NCI-H2171 (cell line): Measurements from ENCODE around the gene CYBRD1.

Experiments used
- DNase-seq: peaks from one replicate; lab custom pipeline; 2025; lab: John Stamatoyannopoulos, UW

Gene CYBRD1

DNA sequence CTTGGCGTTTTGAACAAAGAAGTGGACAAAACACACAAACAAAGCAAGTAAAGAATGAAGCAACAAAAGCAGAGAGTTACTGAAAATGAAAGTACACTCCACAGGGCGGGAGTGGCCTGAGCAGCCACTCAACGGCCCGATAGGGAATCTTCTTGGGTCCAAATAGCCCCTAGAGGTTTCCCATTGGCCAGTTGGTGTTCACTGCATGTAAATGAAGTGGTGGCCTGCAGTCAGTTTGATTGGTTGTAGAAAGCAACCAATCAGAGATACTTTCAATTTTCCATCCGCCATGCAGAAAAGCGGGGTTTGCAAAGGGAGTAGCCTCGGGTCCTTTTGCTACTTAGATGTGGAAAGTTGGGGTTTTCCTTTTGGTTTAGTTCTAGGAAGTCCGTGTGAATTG lies 31.6 kb downstream of the CYBRD1 start:
- DNase-seq: no peak

DNA sequence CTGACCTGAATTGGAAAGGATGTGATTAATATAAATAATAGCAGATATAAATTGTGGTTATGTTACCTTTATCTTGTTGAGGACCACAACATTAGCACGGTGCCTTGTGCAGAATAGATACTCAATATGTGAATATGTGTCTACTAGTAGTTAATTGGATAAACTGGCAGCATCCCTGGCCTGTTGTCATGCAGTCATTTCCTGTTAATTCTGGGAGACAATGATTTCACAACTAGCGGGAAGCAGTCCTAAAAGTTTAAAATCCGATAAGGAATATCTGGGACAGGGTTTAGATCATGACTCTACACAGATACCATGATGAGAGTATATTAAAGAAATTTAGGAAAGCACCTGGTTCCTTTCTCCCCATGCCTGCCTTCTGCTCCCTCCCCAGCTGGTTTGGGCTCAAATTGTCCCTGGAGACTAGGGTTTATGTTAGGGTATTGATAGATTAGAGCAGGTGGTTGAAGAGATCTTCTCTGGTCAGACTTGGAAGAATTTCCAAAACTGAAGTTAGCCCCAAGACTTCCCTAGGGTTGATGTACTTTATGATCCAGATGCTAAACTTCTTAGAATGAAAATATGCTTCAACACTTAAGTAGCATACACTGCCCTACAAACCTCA lies 32.8 kb downstream of the CYBRD1 start:
- DNase-seq: no peak

DNA sequence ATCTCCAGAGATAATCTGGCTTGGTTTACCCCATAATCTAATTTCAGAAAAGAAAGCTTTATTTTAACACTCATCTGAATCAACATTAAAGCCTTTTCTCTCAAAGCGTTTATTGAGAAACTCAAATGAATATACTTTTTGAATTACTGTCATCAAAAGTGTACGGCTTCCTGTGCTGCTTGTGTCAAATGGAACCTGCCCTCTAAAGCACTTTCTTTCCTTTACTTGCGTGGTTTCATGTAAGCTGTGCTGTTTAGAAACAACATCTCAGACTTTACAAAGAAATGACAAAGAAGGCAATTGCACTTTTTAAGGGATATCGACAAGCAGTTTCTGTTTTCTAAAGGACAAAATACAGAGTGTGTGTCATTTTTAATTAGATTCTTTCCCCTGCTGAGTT lies 35.1 kb downstream of the CYBRD1 start:
- no peak for DNase-seq

DNA sequence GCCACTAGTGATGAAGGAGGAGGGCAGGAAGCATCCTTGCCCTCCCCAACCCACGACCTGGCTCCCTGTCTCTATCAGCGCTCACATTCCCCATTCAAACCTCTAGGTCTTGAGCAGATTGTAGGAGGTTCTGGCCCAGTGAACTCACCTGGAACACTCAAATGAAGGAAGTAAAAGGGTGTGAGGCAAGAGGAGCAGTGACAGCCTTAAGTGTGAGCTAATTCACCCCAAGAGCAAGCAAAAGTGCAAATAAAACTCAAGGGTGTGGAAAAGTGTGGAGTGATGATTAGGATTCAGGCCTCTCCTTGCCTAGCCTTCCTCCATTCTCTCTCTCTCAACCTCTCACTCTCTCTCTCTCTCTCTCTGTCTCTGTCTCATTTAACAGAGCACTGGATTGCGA lies 41.0 kb downstream of the CYBRD1 start:
- no peak for DNase-seq

DNA sequence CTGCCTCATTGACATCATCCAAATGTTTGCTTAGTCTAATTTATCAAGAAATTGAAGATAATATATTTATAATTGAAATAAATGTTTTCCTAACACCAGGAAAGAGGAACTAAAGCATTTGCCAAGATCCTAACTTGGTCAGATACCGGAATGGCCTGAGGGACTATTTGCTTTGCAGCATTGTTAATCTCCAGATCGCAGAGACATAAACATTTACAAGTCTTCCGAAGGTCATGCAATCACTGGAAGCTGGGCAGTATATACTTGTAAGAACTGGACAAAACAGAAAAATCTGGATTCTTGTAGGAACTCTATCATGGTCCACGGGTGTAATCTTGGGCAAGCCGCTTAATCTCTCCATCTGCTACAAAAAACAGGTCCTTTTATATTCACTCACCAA lies 42.2 kb downstream of the CYBRD1 start:
- no peak for DNase-seq

DNA sequence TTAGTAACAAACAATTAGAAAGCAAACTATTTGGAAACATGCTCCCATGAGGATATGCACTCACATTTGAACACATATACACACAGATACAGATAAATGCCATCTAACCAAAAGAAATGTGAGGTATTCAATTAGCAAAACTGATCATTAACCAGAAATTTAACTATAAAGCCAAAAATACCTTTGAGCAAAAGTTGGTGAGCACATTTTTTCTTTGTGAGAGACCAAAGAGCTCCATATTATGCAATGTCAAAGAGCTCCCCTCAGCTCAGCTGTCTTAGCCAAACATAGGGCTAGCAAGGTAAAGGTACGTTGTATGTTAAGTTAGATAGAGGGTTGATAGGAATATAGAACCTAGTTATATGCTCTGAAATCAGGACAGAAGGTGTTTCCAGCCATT lies 43.8 kb downstream of the CYBRD1 start:
- no peak for DNase-seq

DNA sequence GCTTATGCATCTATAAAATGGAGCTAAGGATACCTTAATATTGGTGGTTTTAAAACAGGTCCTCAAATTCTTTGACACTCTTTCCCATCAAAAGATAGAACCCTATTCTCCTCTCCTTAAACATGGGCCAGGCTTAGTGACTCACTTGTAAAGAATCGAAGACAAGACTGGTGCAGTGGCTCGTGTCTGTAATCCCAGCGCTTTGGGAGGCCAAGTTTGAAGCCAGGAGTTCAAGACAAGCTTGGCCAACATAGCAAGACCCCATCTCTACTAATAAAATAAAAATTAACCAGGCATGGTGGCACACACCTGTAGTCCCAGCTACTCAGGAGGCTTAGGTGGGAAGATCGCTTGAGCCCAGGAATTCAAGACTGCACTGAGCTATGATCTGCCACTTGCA lies 44.5 kb downstream of the CYBRD1 start:
- DNase-seq: no peak

DNA sequence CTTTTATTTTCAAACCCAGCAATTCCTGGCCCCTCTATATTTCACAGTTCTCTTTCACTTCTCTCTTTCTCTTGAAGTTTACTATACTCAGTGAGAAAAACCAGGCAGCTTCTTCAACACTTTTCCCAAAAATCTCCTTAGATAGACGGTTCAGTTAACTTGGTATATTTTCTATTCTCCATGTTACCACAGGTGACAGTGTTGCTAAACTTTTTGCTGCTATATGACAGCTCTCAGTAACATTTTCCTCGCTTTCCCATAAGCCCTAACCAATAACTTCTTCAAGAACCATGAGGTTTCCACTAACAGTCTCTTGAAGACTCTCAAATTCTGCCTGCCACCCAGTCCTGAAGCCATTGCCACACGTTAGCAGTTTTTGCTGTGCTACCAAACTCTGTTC lies 45.8 kb downstream of the CYBRD1 start:
- no peak for DNase-seq

DNA sequence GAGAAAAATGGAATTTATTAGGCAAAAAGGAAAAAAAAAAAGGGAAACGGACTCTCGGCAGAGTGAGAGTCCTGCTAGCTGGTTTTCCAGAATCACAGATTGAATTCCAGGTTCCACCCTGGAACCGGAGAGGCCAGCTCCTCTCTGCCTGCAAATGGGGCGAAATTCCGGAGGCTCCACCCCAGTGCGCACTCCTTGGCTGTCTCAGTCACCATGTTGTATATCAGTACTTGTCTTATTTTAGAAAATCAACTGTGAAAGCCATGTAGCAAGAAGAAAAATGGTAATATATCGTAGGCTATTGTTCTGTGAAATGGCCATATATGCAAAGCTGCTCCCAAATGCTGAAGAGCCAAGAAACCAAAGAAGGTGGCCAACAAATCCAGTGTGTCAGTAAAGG lies 49.4 kb downstream of the CYBRD1 start:
- DNase-seq: no peak

DNA sequence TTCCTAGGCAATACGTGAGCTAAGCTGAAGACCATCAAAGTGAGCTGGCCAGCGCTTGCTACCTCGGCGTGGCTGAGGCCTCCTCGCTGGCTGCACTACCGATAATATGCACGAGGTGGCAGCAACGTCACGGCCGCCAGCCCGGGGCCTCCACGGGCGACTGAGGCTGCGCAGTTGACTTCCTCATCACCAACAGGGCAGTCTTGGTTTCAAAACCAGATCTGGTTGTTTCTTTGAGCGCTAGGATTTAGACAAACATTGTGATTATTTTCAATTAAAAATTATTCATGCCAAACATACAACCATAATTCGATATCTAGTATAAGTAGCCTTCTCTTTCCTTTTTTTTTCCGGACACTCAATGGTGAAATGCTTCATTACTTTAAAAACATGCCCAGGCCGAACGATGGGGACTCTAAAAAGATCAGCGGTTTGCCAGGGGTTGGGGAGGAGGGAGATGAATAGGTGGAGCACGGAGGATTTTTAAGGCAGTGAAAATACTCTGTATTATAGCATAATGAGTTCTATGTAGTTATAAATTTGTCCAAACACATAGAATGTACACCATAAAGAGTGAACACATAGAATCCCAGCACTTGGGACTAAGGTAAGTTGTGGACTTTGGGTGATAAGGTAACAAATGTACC lies 52.0 kb downstream of the CYBRD1 start:
- peak; percentile 41 for DNase-seq

DNA sequence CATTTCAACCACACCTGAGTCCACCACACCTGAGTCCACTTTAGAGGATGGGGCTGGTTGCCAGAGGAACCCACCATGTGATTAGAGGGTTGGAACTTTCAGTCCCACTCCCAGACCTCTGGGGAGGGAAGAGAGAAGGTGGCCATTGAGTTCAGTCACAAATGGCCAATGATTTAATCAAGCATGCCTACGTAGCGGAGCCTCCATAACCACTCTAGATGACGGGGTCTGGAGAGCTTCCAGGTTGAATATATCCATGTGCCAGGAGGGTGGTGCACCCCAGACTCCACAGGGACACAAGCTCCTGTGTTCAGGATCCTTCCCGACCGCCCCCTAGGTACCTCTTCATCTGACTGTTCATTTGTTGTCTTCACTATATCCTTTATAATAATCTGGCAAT lies 53.3 kb downstream of the CYBRD1 start:
- DNase-seq: no peak

DNA sequence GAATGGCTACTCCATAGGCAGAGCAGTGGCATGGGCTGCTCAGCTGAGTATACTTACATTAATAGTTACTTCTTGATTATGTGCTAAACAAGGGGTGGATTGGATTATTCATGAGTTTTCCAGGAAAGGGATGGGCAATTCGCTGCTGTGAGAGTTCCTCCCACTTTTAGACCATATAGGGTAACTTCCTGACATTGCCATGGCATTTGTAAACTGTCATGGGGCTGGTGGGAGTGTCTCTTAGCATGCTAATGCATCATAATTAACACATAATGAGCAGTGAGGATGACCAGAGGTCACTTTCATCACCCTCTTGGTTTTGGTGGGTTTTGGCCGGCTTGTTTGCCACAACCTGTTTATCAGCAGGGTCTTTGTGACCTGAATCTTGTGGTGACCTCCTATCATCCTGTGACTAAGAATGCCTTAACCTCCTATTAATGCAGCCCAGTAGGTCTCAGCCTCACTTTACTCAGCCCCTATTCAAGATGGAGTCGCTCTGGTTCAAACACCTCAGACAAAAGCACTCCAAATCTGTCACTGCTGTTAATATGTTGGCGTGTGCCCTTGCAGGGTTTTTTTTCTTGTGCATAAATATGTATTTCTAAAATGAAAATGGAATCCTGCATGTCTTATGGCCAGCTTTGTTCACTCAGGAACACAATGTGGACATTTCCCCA lies 56.0 kb downstream of the CYBRD1 start:
- DNase-seq: no peak

DNA sequence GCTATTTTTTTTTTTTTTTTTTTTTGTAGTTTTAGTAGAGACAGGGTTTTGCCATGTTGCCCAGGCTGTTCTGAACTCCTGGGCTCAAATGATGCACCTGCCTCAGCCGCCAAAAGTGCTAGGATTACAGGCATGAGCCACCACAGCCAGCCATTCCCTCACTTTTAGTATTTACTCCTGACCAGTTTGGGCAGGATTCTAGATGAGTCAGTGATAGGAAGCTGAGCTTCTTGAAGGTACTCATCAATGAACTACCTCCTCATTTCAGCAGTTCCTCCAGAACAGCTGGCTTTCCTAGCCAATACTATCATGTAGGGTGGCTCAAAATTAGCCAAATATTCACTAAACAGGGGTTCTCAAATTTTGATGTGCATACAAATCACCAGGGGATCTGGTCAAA lies 57.2 kb downstream of the CYBRD1 start:
- no peak for DNase-seq

DNA sequence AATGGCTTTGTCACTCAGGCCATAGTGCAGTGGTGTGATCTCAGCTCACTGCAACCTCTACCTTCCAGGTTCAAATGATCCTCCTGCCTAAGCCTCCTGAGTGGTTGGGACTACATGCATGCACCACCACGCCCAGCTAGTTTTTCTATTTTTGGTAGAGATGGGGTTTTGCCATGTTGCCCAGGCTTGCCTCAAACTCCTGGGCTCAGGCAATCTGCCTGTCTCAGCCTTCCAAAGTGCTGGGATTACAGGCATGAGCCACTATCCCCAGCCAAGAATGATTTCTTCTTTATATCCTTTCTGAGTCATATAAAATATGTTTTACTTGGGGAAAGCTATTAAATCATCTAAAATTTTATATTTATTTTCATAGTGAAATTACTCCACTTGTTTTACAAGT lies 61.3 kb downstream of the CYBRD1 start:
- peak; percentile 2 for DNase-seq

DNA sequence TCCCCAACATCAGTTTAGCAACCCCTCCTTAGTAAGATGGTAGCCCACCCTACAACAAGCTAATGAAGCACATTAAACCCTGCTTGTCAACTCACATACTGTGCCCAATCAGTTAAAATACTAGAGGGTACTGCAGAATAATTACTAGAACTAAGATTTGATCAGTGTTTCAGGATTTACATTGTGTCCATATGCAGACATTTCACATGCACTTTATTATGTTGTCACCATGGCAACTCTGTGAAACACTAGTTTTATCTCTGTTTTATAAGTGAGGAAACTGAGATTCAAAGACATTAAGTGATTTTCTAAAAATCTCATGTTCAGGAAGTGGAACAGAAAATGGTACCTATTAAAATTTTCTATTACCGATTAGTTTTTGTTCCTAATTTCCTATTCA lies 61.7 kb downstream of the CYBRD1 start:
- no peak for DNase-seq

DNA sequence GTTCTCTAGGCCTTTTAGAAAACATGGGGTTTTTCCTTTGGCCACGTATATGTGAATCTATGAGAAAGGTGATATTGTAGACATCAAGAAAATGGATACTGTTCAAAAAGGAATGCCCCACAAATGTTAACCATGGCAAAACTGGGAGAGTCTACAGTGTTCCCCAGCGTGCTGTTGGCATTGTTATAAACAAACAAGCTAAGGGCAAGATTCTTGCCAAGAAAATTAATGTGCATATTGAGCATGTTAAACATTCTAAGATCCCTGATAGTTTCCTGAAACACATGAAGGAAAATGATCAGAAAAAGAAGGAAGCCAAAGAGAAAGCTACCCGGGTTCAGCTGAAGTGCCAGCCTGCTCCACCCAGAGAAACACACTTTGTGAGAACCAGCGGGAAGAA lies 64.9 kb downstream of the CYBRD1 start:
- no peak for DNase-seq

DNA sequence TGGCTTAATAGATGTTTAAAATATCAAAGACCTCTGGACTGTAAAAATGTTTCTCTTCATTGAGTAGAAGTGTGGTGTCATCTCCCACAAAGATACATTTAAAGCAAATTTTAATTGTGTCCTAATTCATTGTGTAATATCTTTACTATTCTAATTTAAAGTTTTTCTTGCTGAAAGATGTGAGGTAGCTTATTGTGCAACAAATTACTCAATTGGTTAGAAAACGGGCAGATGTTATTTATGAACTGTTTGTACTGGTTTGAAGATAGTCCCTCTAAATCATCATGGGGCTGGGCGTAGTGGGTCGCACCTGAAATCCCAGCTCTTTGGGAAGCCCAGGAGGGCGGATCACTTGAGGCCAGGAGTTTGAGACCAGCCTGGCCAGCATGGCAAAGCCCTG lies 65.3 kb downstream of the CYBRD1 start:
- no peak for DNase-seq

DNA sequence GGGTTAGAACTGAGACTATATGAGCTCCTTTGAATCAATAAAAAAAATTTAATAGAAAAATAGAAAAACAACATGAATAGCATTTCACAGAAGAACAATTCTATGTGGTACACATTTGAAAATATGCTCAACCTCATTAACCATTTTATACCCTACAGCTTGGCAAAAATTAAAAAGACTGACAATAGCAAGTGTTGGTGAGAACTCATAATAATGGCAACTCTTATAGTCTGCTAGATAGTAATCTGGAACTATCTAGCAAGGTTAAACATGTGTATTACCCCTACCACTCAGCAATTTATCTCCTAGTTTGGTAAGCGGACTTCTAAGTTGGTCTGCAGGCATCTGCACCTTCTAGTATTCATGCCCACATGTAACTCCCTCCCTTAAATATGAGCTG lies 67.8 kb downstream of the CYBRD1 start:
- DNase-seq: no peak

DNA sequence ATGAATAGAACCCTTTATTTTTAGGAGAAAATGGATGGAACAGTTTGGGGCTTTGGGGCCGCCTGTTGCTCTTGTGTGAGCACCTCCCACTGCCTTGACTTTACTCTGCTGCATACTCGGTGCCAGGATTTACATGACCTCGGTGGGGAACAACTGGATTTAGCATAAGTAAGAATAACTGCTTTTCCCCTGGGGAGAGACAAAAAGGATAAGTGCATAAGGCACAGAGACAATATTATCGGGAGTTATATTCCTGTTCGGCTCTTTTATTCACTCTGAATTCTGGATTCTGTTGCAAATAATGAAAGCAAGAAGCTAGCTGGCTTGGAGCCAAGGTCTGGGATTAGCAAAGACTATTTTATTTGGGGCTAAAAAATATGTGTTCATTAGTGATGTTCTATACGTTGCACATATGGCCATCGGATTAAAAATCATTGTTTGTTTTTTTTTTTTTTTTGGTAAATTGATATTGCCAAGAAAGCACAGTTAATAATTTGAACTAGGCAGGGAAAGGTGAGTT lies 69.8 kb downstream of the CYBRD1 start:
- DNase-seq: peak; percentile 45

DNA sequence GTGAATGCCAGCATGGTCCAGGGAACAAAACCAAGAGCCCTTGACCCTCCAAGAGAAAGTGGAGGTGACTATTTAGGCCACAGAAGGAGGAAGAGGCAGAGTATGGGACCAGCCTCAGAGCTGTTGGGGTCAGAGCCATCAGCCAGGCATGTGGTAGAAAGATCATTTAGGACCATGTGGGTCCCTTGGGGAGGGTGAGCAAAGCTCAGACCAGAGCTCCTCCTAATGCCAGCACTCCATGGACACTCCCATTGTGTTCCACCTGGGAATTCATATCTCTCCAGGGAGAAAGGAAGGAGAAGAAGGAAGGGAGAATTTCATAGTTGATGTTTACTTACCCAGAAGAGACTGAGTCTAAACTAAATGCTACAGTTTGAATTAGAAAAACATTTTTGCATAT lies 73.2 kb downstream of the CYBRD1 start:
- DNase-seq: no peak

DNA sequence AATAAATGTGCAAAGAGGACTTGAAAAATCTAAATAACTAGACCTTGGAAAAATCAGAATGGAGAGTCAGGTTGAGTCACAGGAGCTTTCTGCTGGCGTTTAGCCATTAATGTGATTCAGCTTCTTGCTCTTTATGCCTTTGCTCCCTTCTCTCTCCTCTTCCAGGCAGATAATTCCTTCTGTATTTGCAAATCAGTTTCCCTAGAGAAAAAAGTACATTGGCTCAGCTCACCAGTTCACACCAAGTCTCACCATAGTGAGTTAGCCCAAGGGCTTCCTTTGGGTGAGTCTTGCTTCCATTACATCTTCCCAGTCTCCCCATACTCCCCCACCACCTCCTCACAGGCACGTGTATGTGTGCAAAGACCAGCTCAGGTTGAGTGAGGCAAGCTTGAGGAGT lies 73.6 kb downstream of the CYBRD1 start:
- no peak for DNase-seq

DNA sequence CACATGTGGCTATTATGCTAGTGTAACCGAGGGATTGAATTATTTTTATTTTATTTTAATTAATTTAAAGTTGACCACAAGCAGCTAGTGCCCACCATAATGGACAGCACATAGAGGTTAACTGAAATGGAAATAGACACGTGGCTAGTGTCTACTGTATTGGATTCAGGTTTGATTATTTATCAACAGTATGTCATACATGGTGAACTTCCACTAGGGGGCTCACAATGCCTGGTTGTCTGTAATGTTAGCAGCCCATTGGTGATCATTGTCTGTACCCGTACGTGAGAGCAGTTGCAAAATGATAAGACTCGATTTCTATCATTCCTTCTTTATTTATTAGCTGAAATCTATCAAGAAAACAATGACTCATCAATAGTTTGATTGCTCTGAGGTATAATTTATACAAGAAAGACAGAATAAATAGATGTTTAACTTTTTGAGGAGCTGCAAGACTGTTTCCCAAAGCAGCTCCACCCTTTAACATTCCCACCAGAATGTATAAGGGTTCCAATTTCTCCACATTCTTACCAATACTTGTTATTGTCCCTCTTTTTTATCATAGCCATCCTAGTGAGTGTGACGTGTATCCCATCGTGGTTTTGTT lies 76.5 kb downstream of the CYBRD1 start:
- DNase-seq: peak; percentile 65

DNA sequence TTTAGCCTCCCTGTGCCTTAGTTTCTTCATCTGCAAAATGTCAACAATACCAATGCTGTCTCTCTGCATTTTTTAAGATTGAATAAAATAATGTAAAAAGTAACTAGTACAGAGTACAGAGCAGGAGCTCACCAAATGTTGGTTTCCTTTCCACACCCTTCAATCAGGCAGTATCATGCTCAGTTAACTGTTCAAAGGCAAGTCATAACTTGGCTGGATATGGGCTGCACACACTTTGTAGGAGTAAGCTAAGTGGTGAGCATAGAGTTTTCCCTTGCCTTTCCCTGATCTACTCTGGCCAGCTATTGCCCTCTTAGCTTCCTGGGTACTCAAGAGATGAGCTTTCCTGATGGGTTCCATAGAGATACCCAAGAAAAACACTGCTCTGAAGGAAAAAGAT lies 77.9 kb downstream of the CYBRD1 start:
- no peak for DNase-seq
